Measurements from ENCODE around the gene ZXDA.
"Not testable (repeated sequence)": the region's sequence is repeated elsewhere in the genome, so short reads cannot be mapped to it uniquely, and the experiment has no call there.

ZXDA gene

GRCh38 chrX:57910287-57910912, at the start of gene ZXDA:
Gene ZXDA, minus strand, starts transcription at chrX:57910458. Its CDS starts 38 bp downstream, at chrX:57910420.
- not testable (repeated sequence) for H3K27me3 ChIP-seq (replicated peaks; ENCODE audit: insufficient read depth, low read length); H3K4me2 ChIP-seq (ENCODE audit: low read depth, low read length); DNase-seq; H3K27ac ChIP-seq (ENCODE audit: low read length); H3K9me3 ChIP-seq (replicated peaks; ENCODE audit: insufficient read depth, low read length); H3K4me1 ChIP-seq (ENCODE audit: low read length); H3K9ac ChIP-seq (ENCODE audit: low read length); H3F3A ChIP-seq (ENCODE audit: insufficient read depth, low read length); H4K20me1 ChIP-seq (ENCODE audit: insufficient read depth, low read length); H3K9me2 ChIP-seq (replicated peaks; ENCODE audit: insufficient read depth, low read length); H3K36me3 ChIP-seq (replicated peaks; ENCODE audit: insufficient read depth, low read length); H3K4me3 ChIP-seq (ENCODE audit: low read length); H2AFZ ChIP-seq (ENCODE audit: low read length); H3K79me2 ChIP-seq (ENCODE audit: low read length)

- no peaks in the 10 kb centered on the region for H3K79me2 ChIP-seq (ENCODE audit: low read length)
- H3K36me3 ChIP-seq (replicated peaks; ENCODE audit: insufficient read depth, low read length), result no peaks in the 10 kb centered on the region
- no peak for DNase-seq
- H4K20me1 ChIP-seq (ENCODE audit: insufficient read depth, low read length), result no peaks in the 10 kb centered on the region
- no peak overlapping the region for H2AFZ ChIP-seq (ENCODE audit: low read length)
- H3K4me2 ChIP-seq (ENCODE audit: low read depth, low read length), result peak overlapping the region; percentile 33
- peaks cover 30% of the 10 kb centered on the region for H3K4me1 ChIP-seq (ENCODE audit: low read length)
- TF ChIP-seq, protein P1, sequence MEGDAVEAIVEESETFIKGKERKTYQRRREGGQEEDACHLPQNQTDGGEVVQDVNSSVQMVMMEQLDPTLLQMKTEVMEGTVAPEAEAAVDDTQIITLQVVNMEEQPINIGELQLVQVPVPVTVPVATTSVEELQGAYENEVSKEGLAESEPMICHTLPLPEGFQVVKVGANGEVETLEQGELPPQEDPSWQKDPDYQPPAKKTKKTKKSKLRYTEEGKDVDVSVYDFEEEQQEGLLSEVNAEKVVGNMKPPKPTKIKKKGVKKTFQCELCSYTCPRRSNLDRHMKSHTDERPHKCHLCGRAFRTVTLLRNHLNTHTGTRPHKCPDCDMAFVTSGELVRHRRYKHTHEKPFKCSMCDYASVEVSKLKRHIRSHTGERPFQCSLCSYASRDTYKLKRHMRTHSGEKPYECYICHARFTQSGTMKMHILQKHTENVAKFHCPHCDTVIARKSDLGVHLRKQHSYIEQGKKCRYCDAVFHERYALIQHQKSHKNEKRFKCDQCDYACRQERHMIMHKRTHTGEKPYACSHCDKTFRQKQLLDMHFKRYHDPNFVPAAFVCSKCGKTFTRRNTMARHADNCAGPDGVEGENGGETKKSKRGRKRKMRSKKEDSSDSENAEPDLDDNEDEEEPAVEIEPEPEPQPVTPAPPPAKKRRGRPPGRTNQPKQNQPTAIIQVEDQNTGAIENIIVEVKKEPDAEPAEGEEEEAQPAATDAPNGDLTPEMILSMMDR (IDR thresholded peaks at IDR 0.05; ENCODE audit: low read length), result no peak
- TF ChIP-seq EZH2 (optimal IDR thresholded peaks at IDR 0.05; ENCODE audit: low read depth, low read length), result no peak
- no peak for TF ChIP-seq EZH2phosphoT487 (IDR thresholded peaks at IDR 0.05; ENCODE audit: low read length)
- peak overlapping the region; percentile 65 for H3K9ac ChIP-seq (ENCODE audit: low read length)
- no peak overlapping the region for H3K4me3 ChIP-seq (ENCODE audit: low read length)
- H3K9me3 ChIP-seq (replicated peaks; ENCODE audit: insufficient read depth, low read length), result no peaks in the 10 kb centered on the region
- peak overlapping the region; percentile 98 for H3K27ac ChIP-seq (ENCODE audit: low read length)
- peaks cover 20% of the 10 kb centered on the region for H3F3A ChIP-seq (ENCODE audit: insufficient read depth, low read length)
- H3K27me3 ChIP-seq (replicated peaks; ENCODE audit: insufficient read depth, low read length), result no peaks in the 10 kb centered on the region
- no peaks in the 10 kb centered on the region for H3K9me2 ChIP-seq (replicated peaks; ENCODE audit: insufficient read depth, low read length)
Measured at GRCh38 chrX:57952320-57952678, 42.0 kb upstream of the ZXDA start.

DNA sequence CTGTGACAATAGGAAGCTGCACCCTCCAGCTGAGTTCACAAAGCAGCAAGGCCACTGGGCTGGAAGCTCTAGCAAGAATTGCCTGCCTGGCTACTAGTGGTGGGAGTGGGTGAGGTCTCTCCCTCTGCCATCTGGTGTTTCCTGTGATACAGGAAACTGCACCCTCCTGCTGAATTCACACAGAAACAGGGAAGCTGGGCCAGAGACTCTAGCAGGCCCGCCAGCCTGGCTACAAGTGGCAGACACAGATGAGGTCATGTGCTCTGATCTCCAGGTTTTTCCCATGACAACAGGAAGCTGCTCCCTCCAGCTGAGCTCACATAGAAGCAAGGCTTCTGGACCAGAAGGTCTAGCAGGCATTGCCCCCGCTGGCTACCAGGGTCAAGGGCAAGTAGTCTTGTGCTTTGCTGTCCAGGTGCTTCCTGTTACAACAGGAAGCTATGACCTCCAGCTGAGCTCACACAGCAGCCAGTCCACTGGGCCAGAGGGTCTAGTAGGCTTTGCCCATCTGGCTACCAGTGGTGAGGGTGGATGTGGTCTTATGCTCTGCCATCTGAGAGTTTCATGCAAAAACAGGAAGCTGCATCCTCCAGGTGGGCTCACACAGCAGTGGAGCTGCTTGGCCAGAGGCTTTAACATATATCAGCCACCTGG, 41.5 kb upstream of the ZXDA start:
- H3K79me2 ChIP-seq (ENCODE audit: low read length), result no peaks in the 10 kb centered on the region
- 0 out of 2 replicates have a peak overlapping the region, but pooled peaks have one; percentile 2 for H3K4me3 ChIP-seq (ENCODE audit: low read length)
- no peaks in the 10 kb centered on the region for H3K27me3 ChIP-seq (replicated peaks; ENCODE audit: insufficient read depth, low read length)
- TF ChIP-seq EZH2 (optimal IDR thresholded peaks at IDR 0.05; ENCODE audit: low read depth, low read length) (no peak), EZH2phosphoT487 (IDR thresholded peaks at IDR 0.05; ENCODE audit: low read length) (no peak)
- TF ChIP-seq, protein P1 (IDR thresholded peaks at IDR 0.05; ENCODE audit: low read length), result 0 out of 2 replicates have a peak, but pooled peaks have one; percentile 8
- H3K9me2 ChIP-seq (replicated peaks; ENCODE audit: insufficient read depth, low read length), result no peaks in the 10 kb centered on the region
- H3K4me1 ChIP-seq (ENCODE audit: low read length), result peaks cover 30% of the 10 kb centered on the region
- peak; percentile 98 for DNase-seq
- peak overlapping the region; percentile 51 for H3K4me2 ChIP-seq (ENCODE audit: low read depth, low read length)
- H2AFZ ChIP-seq (ENCODE audit: low read length), result peak overlapping the region; percentile 71
- H3K27ac ChIP-seq (ENCODE audit: low read length), result peak overlapping the region; percentile 98
- H3F3A ChIP-seq (ENCODE audit: insufficient read depth, low read length), result peaks cover 20% of the 10 kb centered on the region
- no peaks in the 10 kb centered on the region for H4K20me1 ChIP-seq (ENCODE audit: insufficient read depth, low read length)
- H3K9ac ChIP-seq (ENCODE audit: low read length), result peak overlapping the region; percentile 70
- H3K36me3 ChIP-seq (replicated peaks; ENCODE audit: insufficient read depth, low read length), result no peaks in the 10 kb centered on the region
- H3K9me3 ChIP-seq (replicated peaks; ENCODE audit: insufficient read depth, low read length), result no peaks in the 10 kb centered on the region

- no peaks in the 10 kb centered on the region for H3F3A ChIP-seq (ENCODE audit: insufficient read depth, low read length)
- no peak overlapping the region for H3K4me2 ChIP-seq (ENCODE audit: low read depth, low read length)
- H3K9me2 ChIP-seq (replicated peaks; ENCODE audit: insufficient read depth, low read length), result no peaks in the 10 kb centered on the region
Measured at GRCh38 chrX:57933321-57933720, 23.1 kb upstream of the ZXDA start.

More at GRCh38 chrX:57933321-57933720, 23.1 kb upstream of the ZXDA start:
- Histone ChIP-seq H3K27me3 (replicated peaks; ENCODE audit: insufficient read depth, low read length) (no peaks in the 10 kb centered on the region), H3K9ac (ENCODE audit: low read length) (no peak overlapping the region), H3K4me1 (ENCODE audit: low read length) (peaks cover 22% of the 10 kb centered on the region), H3K36me3 (replicated peaks; ENCODE audit: insufficient read depth, low read length) (no peaks in the 10 kb centered on the region), H3K4me3 (ENCODE audit: low read length) (no peak overlapping the region), H3K79me2 (ENCODE audit: low read length) (no peaks in the 10 kb centered on the region), H3K27ac (ENCODE audit: low read length) (no peak overlapping the region), H3K9me3 (replicated peaks; ENCODE audit: insufficient read depth, low read length) (no peaks in the 10 kb centered on the region), H4K20me1 (ENCODE audit: insufficient read depth, low read length) (no peaks in the 10 kb centered on the region), H2AFZ (ENCODE audit: low read length) (no peak overlapping the region)
- TF ChIP-seq EZH2phosphoT487 (IDR thresholded peaks at IDR 0.05; ENCODE audit: low read length), result no peak
- TF ChIP-seq EZH2 (optimal IDR thresholded peaks at IDR 0.05; ENCODE audit: low read depth, low read length), result no peak
- TF ChIP-seq, protein P1 (IDR thresholded peaks at IDR 0.05; ENCODE audit: low read length), result no peak
- no peak for DNase-seq
